Measurements from ENCODE around the gene CYTH2. TPM values are rescaled to one million over a fixed set of nuclear protein-coding genes. Genes with fewer than 3 reads are reported as not detected.
"Not testable (repeated sequence)": the region's sequence is repeated elsewhere in the genome, so short reads cannot be mapped to it uniquely, and the experiment has no call there.

CYTH2 gene
- polyA plus RNA-seq, 1 donor = 45.7 TPM

GRCh38 chr19:48511800-48512503 lies 42.8 kb downstream of the CYTH2 start, which contains the start of gene LMTK3:
Gene LMTK3 (minus strand): TSS chr19:48511835. CDS start chr19:48511576, 259 bp downstream.
- no peak for DNase-seq (ENCODE audit: low read depth)

GRCh38 chr19:48512504-48513288 lies 43.5 kb downstream of the CYTH2 start:
- DNase-seq (ENCODE audit: low read depth) = no peak

GRCh38 chr19:48513289-48514122 lies 44.3 kb downstream of the CYTH2 start:
- DNase-seq (ENCODE audit: low read depth) = no peak

GRCh38 chr19:48514123-48514458 lies 44.9 kb downstream of the CYTH2 start:
- DNase-seq (ENCODE audit: low read depth) = no peak

GRCh38 chr19:48516536-48516935 lies 47.4 kb downstream of the CYTH2 start:
- DNase-seq (ENCODE audit: low read depth) = no peak

GRCh38 chr19:48518207-48518606 lies 49.0 kb downstream of the CYTH2 start:
- DNase-seq (ENCODE audit: low read depth) = no peak

- not testable (repeated sequence) for DNase-seq (ENCODE audit: low read depth)
These were observed 50.3 kb downstream of the CYTH2 start for GRCh38 chr19:48519426-48519825.

GRCh38 chr19:48520134-48520533 lies 51.0 kb downstream of the CYTH2 start:
- no peak for DNase-seq (ENCODE audit: low read depth)

GRCh38 chr19:48524221-48524620 lies 55.1 kb downstream of the CYTH2 start:
- no peak for DNase-seq (ENCODE audit: low read depth)

- no peak for DNase-seq (ENCODE audit: low read depth)
These were observed 55.6 kb downstream of the CYTH2 start for GRCh38 chr19:48524732-48525131.

GRCh38 chr19:48529156-48529555 lies 60.0 kb downstream of the CYTH2 start:
- no peak for DNase-seq (ENCODE audit: low read depth)

GRCh38 chr19:48530066-48530720 lies 61.0 kb downstream of the CYTH2 start:
- no peak for DNase-seq (ENCODE audit: low read depth)

- no peak for DNase-seq (ENCODE audit: low read depth)
These were observed 61.6 kb downstream of the CYTH2 start for GRCh38 chr19:48530770-48531169.

Other genes starting within 250 kb of the CYTH2 start
- 36.1 TPM for gene CARD8, start 213.5 kb upstream of the CYTH2 start, polyA plus RNA-seq (ENCODE audit: insufficient read length)
- gene ZNF114, start 199.3 kb upstream of the CYTH2 start, polyA plus RNA-seq (ENCODE audit: insufficient read length) = 1.9 TPM
- 143 TPM for gene EMP3, start 143.8 kb upstream of the CYTH2 start, polyA plus RNA-seq (ENCODE audit: insufficient read length)
- gene TMEM143, start 105.4 kb upstream of the CYTH2 start, polyA plus RNA-seq (ENCODE audit: insufficient read length) = 18.6 TPM
- not detected for gene SYNGR4, start 105.0 kb upstream of the CYTH2 start, polyA plus RNA-seq (ENCODE audit: insufficient read length)
- gene KDELR1, start 77.8 kb upstream of the CYTH2 start, polyA plus RNA-seq (ENCODE audit: insufficient read length) = 109 TPM
- gene GRIN2D, start 75.7 kb upstream of the CYTH2 start, polyA plus RNA-seq (ENCODE audit: insufficient read length) = 1.4 TPM
- 23.2 TPM for gene GRWD1, start 23.4 kb upstream of the CYTH2 start, polyA plus RNA-seq (ENCODE audit: insufficient read length)
- 0.81 TPM for gene KCNJ14, start 13.8 kb upstream of the CYTH2 start, polyA plus RNA-seq (ENCODE audit: insufficient read length)
- gene LMTK3, start 42.5 kb downstream of the CYTH2 start, polyA plus RNA-seq (ENCODE audit: insufficient read length) = not detected
- 0.10 TPM for gene SULT2B1, start 82.8 kb downstream of the CYTH2 start, polyA plus RNA-seq (ENCODE audit: insufficient read length)
- gene SPACA4, start 137.4 kb downstream of the CYTH2 start, polyA plus RNA-seq (ENCODE audit: insufficient read length) = not detected
- not detected for gene FAM83E, start 145.7 kb downstream of the CYTH2 start, polyA plus RNA-seq (ENCODE audit: insufficient read length)
- 1,725 TPM for gene RPL18, start 149.8 kb downstream of the CYTH2 start, polyA plus RNA-seq (ENCODE audit: insufficient read length)
- 9.0 TPM for gene SPHK2, start 150.1 kb downstream of the CYTH2 start, polyA plus RNA-seq (ENCODE audit: insufficient read length)
- gene DBP, start 168.0 kb downstream of the CYTH2 start, polyA plus RNA-seq (ENCODE audit: insufficient read length) = 5.2 TPM
- gene CA11, start 176.8 kb downstream of the CYTH2 start, polyA plus RNA-seq (ENCODE audit: insufficient read length) = 7.6 TPM
- 2.9 TPM for gene NTN5, start 203.6 kb downstream of the CYTH2 start, polyA plus RNA-seq (ENCODE audit: insufficient read length)
- gene FUT2, start 226.6 kb downstream of the CYTH2 start, polyA plus RNA-seq (ENCODE audit: insufficient read length) = 0.83 TPM